ENCODE data around the gene MCM5. TPM values are rescaled to one million over a fixed set of nuclear protein-coding genes. Genes with fewer than 3 reads are reported as not detected.

Gene MCM5
- total RNA-seq, 1 donor from 2014 or later: 8.3 TPM

DNA sequence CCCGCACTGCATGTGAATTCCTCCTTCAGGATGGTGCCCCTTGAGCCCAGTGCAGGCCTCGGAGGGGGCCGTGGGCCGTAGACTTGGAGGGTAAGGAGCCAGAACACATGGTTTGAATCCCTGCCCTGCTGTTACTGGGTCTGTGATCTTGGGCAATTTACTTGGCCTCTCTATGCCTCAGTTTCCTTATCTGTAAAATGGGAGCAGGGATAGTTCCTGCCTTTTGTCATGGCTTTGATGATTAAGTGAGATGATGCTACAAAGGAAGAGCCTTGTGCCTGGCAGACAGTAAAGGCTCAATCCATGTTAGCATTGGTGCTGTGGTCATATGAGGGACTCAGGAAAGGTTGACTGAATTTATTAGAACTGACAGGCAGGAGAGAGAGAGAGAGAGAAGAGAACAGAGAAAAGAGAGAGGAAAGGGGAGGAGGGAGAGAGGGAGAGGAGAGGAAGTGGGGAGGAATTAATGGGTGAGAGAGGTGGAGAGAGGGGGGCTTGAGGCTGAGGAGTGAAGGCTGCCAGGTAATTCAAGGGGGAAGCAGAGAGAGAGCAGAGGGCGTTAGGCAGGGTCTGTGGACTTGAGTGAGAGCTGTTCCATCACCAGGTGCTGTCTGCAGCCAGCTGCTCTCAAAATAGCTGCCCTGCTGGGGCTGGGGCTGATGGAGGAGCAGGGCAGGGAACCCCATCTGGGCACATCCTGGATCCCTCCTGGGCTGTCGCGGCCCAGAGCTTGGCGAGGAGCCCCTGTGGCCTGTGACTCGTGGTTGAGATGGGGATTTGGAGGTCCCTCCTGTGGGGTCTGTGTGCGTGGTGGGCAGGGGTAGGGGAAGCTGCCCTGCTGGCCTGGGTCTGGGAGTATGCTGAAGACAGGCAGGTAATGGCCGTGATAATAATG lies 44.1 kb downstream of the MCM5 start:
- Histone ChIP-seq H3K27ac (replicated peaks) (no peak overlapping the region), H3K4me1 (no peaks in the 10 kb centered on the region), H3K4me3 (no peak overlapping the region), H3K27me3 (ENCODE audit: low read depth) (no peaks in the 10 kb centered on the region), H3K36me3 (no peaks in the 10 kb centered on the region), H3K9me3 (replicated peaks) (no peaks in the 10 kb centered on the region)
- DNase-seq: no peak
- TF ChIP-seq, protein P1, sequence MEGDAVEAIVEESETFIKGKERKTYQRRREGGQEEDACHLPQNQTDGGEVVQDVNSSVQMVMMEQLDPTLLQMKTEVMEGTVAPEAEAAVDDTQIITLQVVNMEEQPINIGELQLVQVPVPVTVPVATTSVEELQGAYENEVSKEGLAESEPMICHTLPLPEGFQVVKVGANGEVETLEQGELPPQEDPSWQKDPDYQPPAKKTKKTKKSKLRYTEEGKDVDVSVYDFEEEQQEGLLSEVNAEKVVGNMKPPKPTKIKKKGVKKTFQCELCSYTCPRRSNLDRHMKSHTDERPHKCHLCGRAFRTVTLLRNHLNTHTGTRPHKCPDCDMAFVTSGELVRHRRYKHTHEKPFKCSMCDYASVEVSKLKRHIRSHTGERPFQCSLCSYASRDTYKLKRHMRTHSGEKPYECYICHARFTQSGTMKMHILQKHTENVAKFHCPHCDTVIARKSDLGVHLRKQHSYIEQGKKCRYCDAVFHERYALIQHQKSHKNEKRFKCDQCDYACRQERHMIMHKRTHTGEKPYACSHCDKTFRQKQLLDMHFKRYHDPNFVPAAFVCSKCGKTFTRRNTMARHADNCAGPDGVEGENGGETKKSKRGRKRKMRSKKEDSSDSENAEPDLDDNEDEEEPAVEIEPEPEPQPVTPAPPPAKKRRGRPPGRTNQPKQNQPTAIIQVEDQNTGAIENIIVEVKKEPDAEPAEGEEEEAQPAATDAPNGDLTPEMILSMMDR (IDR thresholded peaks at IDR 0.05; ENCODE audit: borderline replicate concordance): no peak
- intact Hi-C loops (cut with micrococcal nuclease): no loop called here

DNA sequence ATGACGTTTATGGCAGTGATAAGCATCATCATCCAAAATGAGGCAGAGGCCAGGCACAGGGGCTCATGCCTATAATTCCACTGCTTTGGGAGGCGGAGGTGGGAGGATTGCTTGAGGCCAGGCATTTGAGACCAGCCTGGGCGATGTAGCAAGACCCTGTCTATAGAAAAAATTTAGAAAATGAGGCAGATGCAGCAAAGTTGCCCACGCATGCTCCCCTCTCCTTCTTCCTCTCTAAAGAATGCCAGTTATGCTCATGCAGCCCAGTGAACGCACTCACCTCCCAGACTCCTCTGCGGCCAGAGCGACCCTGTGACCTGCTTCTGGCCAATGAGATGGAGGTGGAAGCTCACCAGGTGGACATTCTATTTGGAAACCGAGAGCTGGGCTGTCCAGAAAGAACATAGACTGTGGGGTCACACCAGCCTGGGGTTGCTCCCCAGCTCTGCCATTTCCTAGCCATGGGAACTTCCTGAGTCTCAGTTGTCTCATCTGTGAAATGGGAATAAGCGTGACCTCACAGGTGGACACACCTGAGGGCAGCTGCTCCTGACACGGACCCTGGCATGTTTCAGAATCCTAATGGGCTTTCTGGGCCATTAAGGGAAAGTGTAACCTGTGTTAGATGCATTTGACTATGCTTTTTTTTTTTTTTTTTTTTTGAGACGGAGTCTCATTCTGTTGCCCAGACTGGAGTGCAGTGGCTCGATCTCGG lies 44.9 kb downstream of the MCM5 start:
- intact Hi-C loops (cut with micrococcal nuclease): no loop called here
- Histone ChIP-seq H3K4me1 (no peaks in the 10 kb centered on the region), H3K9me3 (replicated peaks) (no peaks in the 10 kb centered on the region), H3K27me3 (ENCODE audit: low read depth) (no peaks in the 10 kb centered on the region), H3K4me3 (no peak overlapping the region), H3K27ac (replicated peaks) (no peak overlapping the region), H3K36me3 (no peaks in the 10 kb centered on the region)
- TF ChIP-seq, protein P1 (IDR thresholded peaks at IDR 0.05; ENCODE audit: borderline replicate concordance): no peak
- no peak for DNase-seq

- Histone ChIP-seq H3K4me3 (no peak overlapping the region), H3K27me3 (ENCODE audit: low read depth) (no peaks in the 10 kb centered on the region), H3K27ac (replicated peaks) (no peak overlapping the region), H3K36me3 (no peaks in the 10 kb centered on the region), H3K4me1 (no peaks in the 10 kb centered on the region), H3K9me3 (replicated peaks) (no peaks in the 10 kb centered on the region)
- TF ChIP-seq, protein P1 (IDR thresholded peaks at IDR 0.05; ENCODE audit: borderline replicate concordance): no peak
- no peak for DNase-seq
- intact Hi-C loops (cut with micrococcal nuclease): no loop called here
Observed at GRCh38 chr22:35445933-35446332, 46.0 kb downstream of the MCM5 start.

DNA sequence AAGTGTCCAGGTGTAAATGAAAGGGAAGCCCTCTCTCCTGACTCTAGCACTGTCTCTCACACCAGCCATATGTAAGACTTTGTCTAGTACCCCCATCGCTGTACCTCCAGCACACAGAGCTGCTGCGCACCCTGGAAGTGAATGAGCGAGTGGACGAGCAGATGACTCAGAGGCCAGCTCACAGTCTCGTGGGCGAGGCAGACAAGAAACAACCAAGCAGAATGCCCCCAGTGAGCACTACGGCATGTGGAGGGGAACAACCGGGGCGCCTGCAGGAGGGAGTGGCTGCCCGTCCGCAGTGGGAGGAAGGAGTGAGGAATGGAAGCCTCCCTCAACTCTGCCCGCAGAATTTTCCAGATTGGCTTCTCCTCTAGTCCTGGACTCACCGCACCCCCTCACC lies 46.4 kb downstream of the MCM5 start:
- Histone ChIP-seq H3K27me3 (ENCODE audit: low read depth) (no peaks in the 10 kb centered on the region), H3K36me3 (no peaks in the 10 kb centered on the region), H3K27ac (replicated peaks) (no peak overlapping the region), H3K4me1 (no peaks in the 10 kb centered on the region), H3K4me3 (no peak overlapping the region), H3K9me3 (replicated peaks) (no peaks in the 10 kb centered on the region)
- TF ChIP-seq, protein P1 (IDR thresholded peaks at IDR 0.05; ENCODE audit: borderline replicate concordance): no peak
- intact Hi-C loops (cut with micrococcal nuclease): no loop called here
- DNase-seq: no peak

- Histone ChIP-seq H3K9me3 (replicated peaks) (no peaks in the 10 kb centered on the region), H3K27ac (replicated peaks) (no peak overlapping the region), H3K27me3 (ENCODE audit: low read depth) (peaks cover 6% of the 10 kb centered on the region), H3K36me3 (no peaks in the 10 kb centered on the region), H3K4me1 (no peaks in the 10 kb centered on the region), H3K4me3 (no peak overlapping the region)
- intact Hi-C loops (cut with micrococcal nuclease): no loop called here
- TF ChIP-seq, protein P1 (IDR thresholded peaks at IDR 0.05; ENCODE audit: borderline replicate concordance): no peak
- DNase-seq: no peak
Observed at GRCh38 chr22:35448523-35448922, 48.6 kb downstream of the MCM5 start.

Data from left ventricle myocardium inferior (tissue), 1 donor.